ENCODE results near the gene DCLRE1A. TPM values are rescaled to one million over a fixed set of nuclear protein-coding genes. Genes with fewer than 3 reads are reported as not detected.

The DCLRE1A gene
- total RNA-seq, 4 donors from 2014 or later = 4.1 to 6.5 (median 5.3) TPM

GRCh38 chr10:113894581-113894980 lies 40.7 kb upstream of the DCLRE1A start:
- 85% methylated on average over 1 of the region's 1 CpG for WGBS
- Histone ChIP-seq H3K4me1 (peaks cover 18 to 43% (median 34%) of the 10 kb centered on the region in 4 donors), H3K27me3 (no peaks in the 10 kb centered on the region), H3K27ac (replicated peaks in 1 of 4) (no peak overlapping the region), H3K36me3 (peaks cover 0 to 22% (median 7%) of the 10 kb centered on the region in 4 donors), H3K4me3 (no peak overlapping the region), H3K9me3 (no peaks in the 10 kb centered on the region)
- no peak for DNase-seq (ENCODE audit: extremely low spot score)
- TF ChIP-seq EP300 (IDR thresholded peaks at IDR 0.05) (no peak), POLR2AphosphoS5 (IDR thresholded peaks at IDR 0.05) (no peak), CTCF (IDR thresholded peaks at IDR 0.05) (no peak), POLR2A (IDR thresholded peaks at IDR 0.05; ENCODE audit: low read depth) (no peak)
- intact Hi-C loops (cut with DNase I) = loop anchor here (10.0 kb wide), 1 partner anchor 210 kb away; no protein-coding TSS in a partner anchor

DNA sequence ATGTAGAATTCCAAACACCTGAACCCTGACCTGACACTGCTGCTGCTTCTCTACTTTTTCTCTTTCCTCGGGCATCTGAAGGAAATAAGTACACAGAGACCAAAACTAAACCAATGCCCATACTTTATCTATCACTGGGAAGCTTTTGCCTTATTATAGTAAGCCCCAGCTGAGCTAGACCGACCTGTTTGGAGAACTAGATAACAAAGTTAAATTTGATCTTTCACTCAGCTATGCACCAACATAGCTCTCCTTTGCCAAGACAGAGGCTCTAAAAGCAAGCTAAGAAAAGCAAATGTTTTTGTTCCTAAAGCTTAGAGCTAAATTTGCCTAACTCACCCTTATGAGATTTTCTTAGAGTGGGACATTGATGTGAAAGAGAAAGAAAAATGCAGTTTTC lies 39.7 kb upstream of the DCLRE1A start:
- intact Hi-C loops (cut with DNase I) = loop anchor here (10.0 kb wide), 1 partner anchor 211 kb away; no protein-coding TSS in a partner anchor
- no peak overlapping the region for H3K4me3 ChIP-seq
- no peaks in the 10 kb centered on the region for H3K9me3 ChIP-seq
- peaks cover 0 to 12% (median 3%) of the 10 kb centered on the region in 4 donors for H3K36me3 ChIP-seq
- H3K27me3 ChIP-seq = no peaks in the 10 kb centered on the region
- H3K4me1 ChIP-seq = peaks cover 18 to 43% (median 34%) of the 10 kb centered on the region in 4 donors
- no peak for DNase-seq (ENCODE audit: extremely low spot score)
- peak overlapping the region in 2 of 4 donors; percentile 11 to 37 for H3K27ac ChIP-seq (replicated peaks in 1 of 4)
- 45% methylated on average over 2 of the region's 2 CpGs for whole genome bisulfite sequencing
- TF ChIP-seq POLR2A (IDR thresholded peaks at IDR 0.05; ENCODE audit: low read depth) (no peak), POLR2AphosphoS5 (IDR thresholded peaks at IDR 0.05) (no peak), CTCF (IDR thresholded peaks at IDR 0.05) (no peak), EP300 (IDR thresholded peaks at IDR 0.05) (no peak)

- no peak for DNase-seq (ENCODE audit: extremely low spot score)
- H3K4me3 ChIP-seq = no peak overlapping the region
- TF ChIP-seq CTCF (IDR thresholded peaks at IDR 0.05) (peak in 1 of 3 experiments; percentile 19), POLR2AphosphoS5 (IDR thresholded peaks at IDR 0.05) (no peak)
- intact Hi-C loops (cut with DNase I) = loop anchor here (10.0 kb wide), 1 partner anchor 213 kb away; no protein-coding TSS in a partner anchor
- peak overlapping the region in 3 of 4 donors; percentile 1 to 55 (median 44) for H3K27ac ChIP-seq (replicated peaks in 1 of 4)
- 29% methylated on average over 3 of the region's 3 CpGs for WGBS
- H3K27me3 ChIP-seq = no peaks in the 10 kb centered on the region
- peaks cover 18 to 43% (median 34%) of the 10 kb centered on the region in 4 donors for H3K4me1 ChIP-seq
- peaks cover 0 to 16% (median 7%) of the 10 kb centered on the region in 4 donors for H3K36me3 ChIP-seq
- H3K9me3 ChIP-seq = no peaks in the 10 kb centered on the region
Observed at GRCh38 chr10:113891476-113891875, 37.6 kb upstream of the DCLRE1A start.

DNA sequence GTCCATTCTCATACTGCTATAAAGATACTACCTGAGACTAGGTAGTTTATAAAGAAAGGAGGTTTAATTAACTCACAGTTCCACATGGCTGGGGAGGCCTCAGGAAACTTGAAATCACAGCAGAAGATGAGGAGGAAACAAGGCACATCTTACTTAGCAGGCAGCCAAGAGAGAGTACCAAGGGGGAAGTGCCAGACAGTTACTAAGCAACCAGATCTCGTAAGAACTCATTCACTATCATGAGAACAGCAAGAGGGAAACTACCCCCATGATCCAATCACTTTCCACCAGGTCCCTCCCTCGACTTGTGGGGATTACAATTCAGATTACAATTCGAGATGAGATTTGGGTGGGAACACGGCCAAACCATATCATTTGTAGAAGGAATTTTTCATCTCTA lies 36.9 kb upstream of the DCLRE1A start:
- peaks cover 18 to 43% (median 34%) of the 10 kb centered on the region in 4 donors for H3K4me1 ChIP-seq
- no peak overlapping the region for H3K27ac ChIP-seq (replicated peaks in 1 of 4)
- no peaks in the 10 kb centered on the region for H3K27me3 ChIP-seq
- TF ChIP-seq EP300 (IDR thresholded peaks at IDR 0.05) (no peak), POLR2AphosphoS5 (IDR thresholded peaks at IDR 0.05) (no peak), CTCF (IDR thresholded peaks at IDR 0.05) (no peak), POLR2A (IDR thresholded peaks at IDR 0.05; ENCODE audit: low read depth) (no peak)
- H3K36me3 ChIP-seq = peaks cover 0 to 21% (median 11%) of the 10 kb centered on the region in 4 donors
- 81% methylated on average over 4 of the region's 4 CpGs for WGBS
- no peaks in the 10 kb centered on the region for H3K9me3 ChIP-seq
- H3K4me3 ChIP-seq = no peak overlapping the region
- DNase-seq (ENCODE audit: extremely low spot score) = no peak
- intact Hi-C loops (cut with DNase I) = loop anchor here (10.0 kb wide), 1 partner anchor 214 kb away; no protein-coding TSS in a partner anchor

DNA sequence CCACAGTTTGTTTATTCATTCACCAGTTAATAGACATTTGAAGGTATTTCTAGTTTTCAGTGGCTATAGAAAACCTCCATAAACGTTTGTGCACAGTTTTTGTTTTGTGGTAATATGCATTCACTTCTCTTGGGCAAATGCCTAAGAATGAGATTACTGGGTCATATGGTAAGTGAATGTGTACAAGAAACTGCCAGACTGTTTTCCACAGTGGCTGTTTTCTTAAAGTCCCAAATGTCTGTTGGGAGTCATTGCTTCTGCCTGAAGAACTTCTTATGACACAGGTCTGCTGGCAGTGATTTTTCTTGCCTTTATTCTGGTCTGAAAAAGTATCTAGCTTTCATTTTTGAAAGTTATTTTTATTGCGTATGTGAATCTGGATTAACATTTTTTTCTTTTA lies 36.0 kb upstream of the DCLRE1A start:
- intact Hi-C loops (cut with DNase I) = loop anchor here (10.0 kb wide), 1 partner anchor 215 kb away; no protein-coding TSS in a partner anchor

More for the DNA sequence above, 36.0 kb upstream of the DCLRE1A start:
- peaks cover 0 to 30% (median 15%) of the 10 kb centered on the region in 4 donors for H3K36me3 ChIP-seq
- H3K27ac ChIP-seq (replicated peaks in 1 of 4) = no peak overlapping the region
- H3K27me3 ChIP-seq = no peaks in the 10 kb centered on the region
- WGBS = 72% methylated on average over 2 of the region's 2 CpGs
- no peak overlapping the region for H3K4me3 ChIP-seq
- peaks cover 18 to 39% (median 33%) of the 10 kb centered on the region in 4 donors for H3K4me1 ChIP-seq
- no peak for TF ChIP-seq POLR2A (IDR thresholded peaks at IDR 0.05; ENCODE audit: low read depth)
- no peak for TF ChIP-seq POLR2AphosphoS5 (IDR thresholded peaks at IDR 0.05)
- no peak for TF ChIP-seq CTCF (IDR thresholded peaks at IDR 0.05)
- no peak for TF ChIP-seq EP300 (IDR thresholded peaks at IDR 0.05)
- DNase-seq (ENCODE audit: extremely low spot score) = no peak
- no peaks in the 10 kb centered on the region for H3K9me3 ChIP-seq

Measured in esophagus muscularis mucosa (tissue), 4 donors.